ENCODE data around the gene TEX14. TPM values are rescaled to one million over a fixed set of nuclear protein-coding genes. Genes with fewer than 3 reads are reported as not detected.

TEX14 gene
- total RNA-seq, 1 experiment from 2014 or later = 0.89 TPM

- TF ChIP-seq, protein P1, sequence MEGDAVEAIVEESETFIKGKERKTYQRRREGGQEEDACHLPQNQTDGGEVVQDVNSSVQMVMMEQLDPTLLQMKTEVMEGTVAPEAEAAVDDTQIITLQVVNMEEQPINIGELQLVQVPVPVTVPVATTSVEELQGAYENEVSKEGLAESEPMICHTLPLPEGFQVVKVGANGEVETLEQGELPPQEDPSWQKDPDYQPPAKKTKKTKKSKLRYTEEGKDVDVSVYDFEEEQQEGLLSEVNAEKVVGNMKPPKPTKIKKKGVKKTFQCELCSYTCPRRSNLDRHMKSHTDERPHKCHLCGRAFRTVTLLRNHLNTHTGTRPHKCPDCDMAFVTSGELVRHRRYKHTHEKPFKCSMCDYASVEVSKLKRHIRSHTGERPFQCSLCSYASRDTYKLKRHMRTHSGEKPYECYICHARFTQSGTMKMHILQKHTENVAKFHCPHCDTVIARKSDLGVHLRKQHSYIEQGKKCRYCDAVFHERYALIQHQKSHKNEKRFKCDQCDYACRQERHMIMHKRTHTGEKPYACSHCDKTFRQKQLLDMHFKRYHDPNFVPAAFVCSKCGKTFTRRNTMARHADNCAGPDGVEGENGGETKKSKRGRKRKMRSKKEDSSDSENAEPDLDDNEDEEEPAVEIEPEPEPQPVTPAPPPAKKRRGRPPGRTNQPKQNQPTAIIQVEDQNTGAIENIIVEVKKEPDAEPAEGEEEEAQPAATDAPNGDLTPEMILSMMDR (IDR thresholded peaks at IDR 0.05 in 2 of 3, conservative IDR thresholded peaks at IDR 0.05 in 1 of 3; ENCODE audit: borderline replicate concordance in 1 of 3, insufficient read depth in 1 of 3, low read depth in 2 of 3, low read length in 2 of 3) = no peak
- no peak for TF ChIP-seq ELF1 (IDR thresholded peaks at IDR 0.05; ENCODE audit: borderline replicate concordance, low read depth)
- TF ChIP-seq SIN3A (IDR thresholded peaks at IDR 0.05; ENCODE audit: low read depth) = no peak
- no peak for TF ChIP-seq JUND (IDR thresholded peaks at IDR 0.05)
- TF ChIP-seq ZNF274 (IDR thresholded peaks at IDR 0.05; ENCODE audit: low read depth, low read length) = no peak
Measured at GRCh38 chr17:58597371-58597770, 94.5 kb downstream of the TEX14 start (continued).

- H3K79me2 ChIP-seq (ENCODE audit: insufficient read depth, low read length) = no peaks in the 10 kb centered on the region
- H3K9me3 ChIP-seq (ENCODE audit: control insufficient read depth in 1 of 2, insufficient read depth in 1 of 2, low read depth in 1 of 2, low read length in 2 of 2) = no peaks in the 10 kb centered on the region
- intact Hi-C loops (cut with micrococcal nuclease) = loop anchor here (2.0 kb wide), 1 partner anchor 36 kb away; no protein-coding TSS in a partner anchor
- POLR2A ChIA-PET = interaction anchor here (1.2 to 5.0 kb wide), 4 partner anchors 36 to 84 kb away, joined by 3 to 56 read pairs (median 4); no protein-coding TSS in a partner anchor
- DNase-seq (ENCODE audit: low read depth, low spot score) (peak; percentile 36), ATAC-seq (peak; percentile 90)
- H3K27me3 ChIP-seq (ENCODE audit: insufficient read depth, low read length) = no peaks in the 10 kb centered on the region
- no TSS peak for BruUV-seq (replicated peaks)
- peak overlapping the region; percentile 5; the same call in 1 of the 2 replicates for H3K4me2 ChIP-seq (ENCODE audit: low read length)
- H2AFZ ChIP-seq (ENCODE audit: low read depth, low read length, poor library complexity, severe bottlenecking) = peak overlapping the region; percentile 43
- RAD21 ChIA-PET (ENCODE audit: low non-redundant PET in 1 of 2, low total read pairs in 2 of 2, uncharacterized antibody in 2 of 2, unreplicated experiment in 2 of 2) = interaction anchor here in 1 of 2 experiments (0.9 to 1.0 kb wide), 2 partner anchors 18 to 36 kb away, joined by 3 read pairs; no protein-coding TSS in a partner anchor
- H3K4me1 ChIP-seq (ENCODE audit: control insufficient read depth in 1 of 2, insufficient read depth in 2 of 2, low read length in 2 of 2) = 0 out of 4 replicates have a peak, but pooled peaks cover 0 to 3% of the 10 kb centered on the region in 2 experiments
- no peaks in the 10 kb centered on the region for H4K20me1 ChIP-seq (ENCODE audit: insufficient read depth)
- no peak overlapping the region for H3K9ac ChIP-seq (ENCODE audit: low read length)
- no peaks in the 10 kb centered on the region for H3K9me2 ChIP-seq (ENCODE audit: insufficient read depth)
- H3K27ac ChIP-seq (ENCODE audit: low read depth, low read length) = no peak overlapping the region
- H3K4me3 ChIP-seq (replicated peaks in 1 of 2; ENCODE audit: low read depth in 1 of 2, low read length in 2 of 2) = no peak overlapping the region
- CTCF ChIA-PET = interaction anchor here (1.0 to 2.0 kb wide), 5 partner anchors 9 to 36 kb away, joined by 4 to 9 read pairs (median 6); no protein-coding TSS in a partner anchor
- H3K36me3 ChIP-seq (ENCODE audit: control insufficient read depth in 1 of 2, insufficient read depth in 2 of 2, low read length in 2 of 2) = no peaks in the 10 kb centered on the region
- TF ChIP-seq RAD21 (IDR thresholded peaks at IDR 0.05; ENCODE audit: low read depth) (peak; percentile 50), SIN3A (IDR thresholded peaks at IDR 0.05; ENCODE audit: low read depth) (no peak), EZH2phosphoT487 (IDR thresholded peaks at IDR 0.05; ENCODE audit: borderline replicate concordance) (no peak), ZBTB33 (IDR thresholded peaks at IDR 0.05; ENCODE audit: extremely low read depth, insufficient replicate concordance, low read length) (no peak)
- TF ChIP-seq, protein P1 (IDR thresholded peaks at IDR 0.05 in 2 of 3, conservative IDR thresholded peaks at IDR 0.05 in 1 of 3; ENCODE audit: borderline replicate concordance in 1 of 3, insufficient read depth in 1 of 3, low read depth in 2 of 3, low read length in 2 of 3) = peak in 2 of 3 experiments; percentile 17 to 44; a peak in 4 of 6 replicates
Measured at GRCh38 chr17:58595194-58595792, 96.6 kb downstream of the TEX14 start.
